Common myeloid progenitor, CD34-positive (primary cell): ENCODE measurements around the gene OR2A42.
"Not testable (repeated sequence)": the region's sequence is repeated elsewhere in the genome, so short reads cannot be mapped to it uniquely, and the experiment has no call there.

Experiments
- CTCF ChIA-PET: fragments of 350-600 bp; sonication (Branson Sonifier 250); formaldehyde crosslinking; loops from one replicate; lab custom pipeline; 2021; ENCODE audit warnings: antibody characterized with exemption; lab: Charles Lee
- POLR2A ChIA-PET: fragments of 350-600 bp; sonication (Branson Sonifier 250); formaldehyde crosslinking; loops from one replicate; lab custom pipeline; 2021; ENCODE audit warnings: antibody characterized with exemption; lab: Charles Lee
- DNase-seq, 3 donors: peaks; one replicate each; pipeline versions ENCODE4 v3.0.0 to v3.0.0-alpha.2; 2013
- H3K27ac ChIP-seq, 2 experiments: 1 replicate in 1 of 2; 2 replicates in 1 of 2; pipeline ENCODE4 v1.7.0; 2013; ENCODE audit warnings: inconsistent platforms in 2 of 2, low read length in 2 of 2, mild to moderate bottlenecking in 2 of 2, low read depth in 1 of 2, moderate library complexity in 1 of 2; ENCODE audit not compliant: severe bottlenecking in 2 of 2, insufficient read depth in 1 of 2, poor library complexity in 1 of 2
- H3K27me3 ChIP-seq, 5 experiments: replicated peaks in 2 of 5; 1 replicate in 3 of 5; 2 replicates in 2 of 5; pipeline versions ENCODE4 v1.6.1 to v1.7.0; 2013; ENCODE audit warnings: low read length in 4 of 5, mild to moderate bottlenecking in 2 of 5, moderate library complexity in 2 of 5, inconsistent platforms in 1 of 5; ENCODE audit not compliant: insufficient read depth in 5 of 5, control insufficient read depth in 4 of 5
- H3K36me3 ChIP-seq, 4 experiments: 1 replicate in 2 of 4; 2 replicates in 2 of 4; pipeline versions ENCODE4 v1.6.1 to v1.7.0; 2013; ENCODE audit warnings: low read length in 3 of 4, control low read depth in 1 of 4, mild to moderate bottlenecking in 1 of 4; ENCODE audit not compliant: control insufficient read depth in 4 of 4, insufficient read depth in 4 of 4
- H3K4me1 ChIP-seq, 4 experiments: 1 replicate in 3 of 4; 2 replicates in 1 of 4; pipeline versions ENCODE4 v1.6.1 to v1.7.1; 2013; ENCODE audit warnings: low read length in 3 of 4, mild to moderate bottlenecking in 3 of 4, control low read depth in 1 of 4, inconsistent platforms in 1 of 4, moderate library complexity in 1 of 4; ENCODE audit not compliant: control insufficient read depth in 4 of 4, insufficient read depth in 4 of 4; ENCODE audit errors: control extremely low read depth in 1 of 4
- H3K4me3 ChIP-seq, 7 experiments: 1 replicate in 4 of 7; 2 replicates in 3 of 7; pipeline versions ENCODE4 v1.5.1 to v1.7.0; 2013; ENCODE audit warnings: mild to moderate bottlenecking in 7 of 7, low read length in 6 of 7, moderate library complexity in 6 of 7, inconsistent platforms in 2 of 7, low read depth in 2 of 7, control low read depth in 1 of 7; ENCODE audit not compliant: insufficient read depth in 4 of 7, control insufficient read depth in 1 of 7; ENCODE audit errors: extremely low read depth in 1 of 7
- H3K9me3 ChIP-seq, 5 experiments: 1 replicate in 4 of 5; 2 replicates in 1 of 5; pipeline versions ENCODE4 v1.6.1 to v1.7.1; 2013; ENCODE audit warnings: low read length in 4 of 5, mild to moderate bottlenecking in 2 of 5, inconsistent platforms in 1 of 5, low read depth in 1 of 5, moderate library complexity in 1 of 5; ENCODE audit not compliant: control insufficient read depth in 4 of 5, insufficient read depth in 2 of 5; ENCODE audit errors: control extremely low read depth in 1 of 5
- WGBS: methylation state at CpG from one replicate; pipeline ENCODE4 v1.1.5; 2013; ENCODE audit not compliant: insufficient coverage; 5-methylcytosine and 5-hydroxymethylcytosine counted together

The OR2A42 gene

GRCh38 chr7:144201978-144202377 is 37.4 kb downstream of the OR2A42 start:
- H3K27ac ChIP-seq, H3K27me3 ChIP-seq, CTCF ChIA-PET, H3K4me1 ChIP-seq, H3K36me3 ChIP-seq, DNase-seq, H3K4me3 ChIP-seq, POLR2A ChIA-PET, H3K9me3 ChIP-seq: not testable (repeated sequence)
- WGBS = no CpG with 5 or more reads among the region's 1 CpG

DNA sequence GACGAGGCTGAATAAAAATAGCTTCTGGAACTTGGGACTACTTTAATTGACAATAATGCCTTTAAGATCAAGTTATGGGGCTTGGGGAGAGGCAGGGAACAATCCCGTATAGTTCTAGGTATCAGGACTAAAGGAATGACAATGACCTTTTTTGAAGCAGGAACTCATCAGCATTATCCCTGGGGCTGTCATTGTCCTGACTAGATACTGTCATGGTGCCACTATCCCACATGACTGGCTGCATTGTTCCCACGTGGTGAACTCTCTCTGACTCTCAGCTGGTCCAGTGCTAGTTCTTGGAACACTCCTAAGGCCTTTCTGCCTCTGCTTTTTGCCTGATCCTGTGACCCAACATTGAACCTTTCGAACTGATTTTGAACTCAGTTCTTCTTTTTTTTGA is 40.5 kb downstream of the OR2A42 start:
- H3K4me1 ChIP-seq, H3K9me3 ChIP-seq, H3K36me3 ChIP-seq, CTCF ChIA-PET, POLR2A ChIA-PET, H3K27me3 ChIP-seq, H3K4me3 ChIP-seq, H3K27ac ChIP-seq, DNase-seq: not testable (repeated sequence)
- 100% methylated on average over 1 of the region's 4 CpGs for WGBS

- POLR2A ChIA-PET, H3K4me3 ChIP-seq, CTCF ChIA-PET, H3K27me3 ChIP-seq, H3K27ac ChIP-seq, H3K4me1 ChIP-seq, H3K9me3 ChIP-seq, DNase-seq, H3K36me3 ChIP-seq: not testable (repeated sequence)
- no CpG with 5 or more reads among the region's 51 CpGs for WGBS
Measured at GRCh38 chr7:144195212-144195872, 44.1 kb downstream of the OR2A42 start, which contains the start of gene ARHGEF35. ARHGEF35 (minus strand) TSS chr7:144195833; CDS start chr7:144188383, 7,450 bp downstream.

DNA sequence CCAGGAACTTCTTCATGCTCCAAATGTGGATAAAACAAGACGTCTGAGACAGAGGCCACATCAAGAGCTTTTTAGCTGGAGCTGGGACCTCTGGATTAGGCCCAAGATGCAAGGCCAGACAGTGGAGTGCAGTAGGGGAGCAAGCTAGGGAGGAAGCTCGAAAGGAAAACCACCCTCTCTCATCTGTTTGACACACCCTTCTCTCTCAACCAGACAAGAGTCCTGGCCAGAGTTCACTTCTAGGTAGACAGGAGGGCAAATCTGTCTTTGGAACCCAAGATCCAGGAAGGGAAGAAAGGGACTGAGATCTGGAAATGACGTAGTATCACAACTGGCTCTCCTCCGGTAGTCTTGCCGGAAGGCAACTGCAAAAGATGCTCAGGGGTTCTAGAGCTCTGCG is 45.0 kb downstream of the OR2A42 start:
- CTCF ChIA-PET, POLR2A ChIA-PET, H3K36me3 ChIP-seq, H3K9me3 ChIP-seq, H3K4me1 ChIP-seq, H3K4me3 ChIP-seq, DNase-seq, H3K27me3 ChIP-seq, H3K27ac ChIP-seq: not testable (repeated sequence)
- WGBS = no CpG with 5 or more reads among the region's 6 CpGs

DNA sequence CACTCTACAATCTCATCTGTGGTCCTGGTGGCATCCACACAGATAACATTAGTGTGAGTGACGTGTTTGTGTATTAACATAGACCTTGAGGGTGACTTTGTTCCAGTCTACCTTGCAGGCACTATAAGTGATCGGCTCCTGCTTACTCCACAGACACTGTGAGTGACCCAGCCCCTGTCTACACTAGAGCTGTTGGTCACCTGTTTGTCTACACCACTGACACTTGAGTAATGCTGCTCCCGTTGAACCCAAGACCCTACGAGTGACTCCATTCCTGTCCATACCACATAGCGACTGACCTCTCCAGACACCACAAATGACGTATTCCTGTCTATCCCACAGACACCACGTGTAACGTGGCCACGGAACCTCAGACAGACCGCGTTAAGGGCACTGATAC is 45.6 kb downstream of the OR2A42 start:
- H3K27me3 ChIP-seq, H3K27ac ChIP-seq, H3K9me3 ChIP-seq, CTCF ChIA-PET, H3K4me1 ChIP-seq, H3K4me3 ChIP-seq, DNase-seq, POLR2A ChIA-PET, H3K36me3 ChIP-seq: not testable (repeated sequence)
- WGBS = no CpG with 5 or more reads among the region's 11 CpGs

DNA sequence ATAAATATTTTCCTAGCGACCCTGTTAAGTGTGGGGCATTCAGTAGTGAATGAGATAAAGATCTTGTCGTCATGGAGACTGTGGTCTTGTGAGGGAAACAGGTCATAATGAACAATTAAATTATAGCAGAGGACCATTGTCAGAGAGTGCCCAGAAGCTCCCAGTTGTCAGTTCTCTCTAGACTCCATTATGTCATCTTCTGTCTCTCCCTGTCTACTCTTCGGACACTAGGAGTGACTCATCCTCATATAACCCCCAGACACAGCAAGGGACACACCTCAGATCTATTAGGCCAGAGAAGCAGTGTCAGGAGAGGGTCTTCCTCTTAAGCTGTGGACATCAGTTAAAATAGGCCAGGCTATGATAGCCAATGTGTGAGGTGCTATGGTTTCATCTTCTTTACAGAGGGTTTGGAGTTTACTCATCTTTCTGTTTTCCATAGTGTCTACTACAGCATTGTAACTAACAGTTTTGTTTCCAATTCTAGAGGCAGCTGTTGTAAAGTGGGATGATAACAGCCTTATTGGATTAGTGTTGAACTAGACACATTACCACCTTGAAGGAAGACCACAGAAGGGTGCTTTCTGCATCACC is 50.7 kb downstream of the OR2A42 start:
- DNase-seq, H3K27ac ChIP-seq, H3K36me3 ChIP-seq, H3K27me3 ChIP-seq, H3K9me3 ChIP-seq, H3K4me1 ChIP-seq, H3K4me3 ChIP-seq, POLR2A ChIA-PET, CTCF ChIA-PET: not testable (repeated sequence)
- WGBS = no CpG with 5 or more reads among the region's 3 CpGs

GRCh38 chr7:144187848-144188247 is 51.6 kb downstream of the OR2A42 start:
- POLR2A ChIA-PET, H3K27ac ChIP-seq, H3K27me3 ChIP-seq, DNase-seq, H3K4me3 ChIP-seq, H3K4me1 ChIP-seq, CTCF ChIA-PET, H3K36me3 ChIP-seq, H3K9me3 ChIP-seq: not testable (repeated sequence)
- no CpG with 5 or more reads among the region's 5 CpGs for WGBS
